HUES6 (cell line): ENCODE results near the gene NRDC.

Experiments used
- H3K27ac ChIP-seq: 2 replicates; pipeline ENCODE4 v1.7.0; 2013; ENCODE audit warnings: low read depth, mild to moderate bottlenecking, low read length, inconsistent platforms
- H3K27me3 ChIP-seq: 2 replicates; pipeline ENCODE4 v1.6.1; 2013; ENCODE audit warnings: low read length; ENCODE audit not compliant: control insufficient read depth, insufficient read depth
- H3K36me3 ChIP-seq: 2 replicates; pipeline ENCODE4 v1.6.1; 2013; ENCODE audit warnings: low read length; ENCODE audit not compliant: control insufficient read depth, insufficient read depth
- H3K4me1 ChIP-seq: 2 replicates; pipeline ENCODE4 v1.6.1; 2013; ENCODE audit warnings: low read length; ENCODE audit not compliant: control insufficient read depth, insufficient read depth
- H3K4me3 ChIP-seq: 2 replicates; pipeline ENCODE4 v1.5.1; 2013; ENCODE audit warnings: low read depth, low read length
- H3K9ac ChIP-seq: one replicate; pipeline ENCODE4 v1.6.1; 2013; ENCODE audit warnings: mild to moderate bottlenecking, low read length
- H3K9me3 ChIP-seq: 2 replicates; pipeline ENCODE4 v1.6.1; 2013; ENCODE audit warnings: low read depth, low read length; ENCODE audit not compliant: control insufficient read depth, insufficient read depth

Gene NRDC

GRCh38 chr1:51794868-51795267 lies 83.7 kb downstream of the NRDC start:
- no peak overlapping the region for H3K4me3 ChIP-seq
- H3K9me3 ChIP-seq = no peaks in the 10 kb centered on the region
- H3K9ac ChIP-seq = no peak overlapping the region
- H3K27me3 ChIP-seq = no peaks in the 10 kb centered on the region
- H3K4me1 ChIP-seq = no peaks in the 10 kb centered on the region
- no peak overlapping the region for H3K27ac ChIP-seq
- H3K36me3 ChIP-seq = peaks cover 84% of the 10 kb centered on the region

GRCh38 chr1:51794260-51794659 lies 84.3 kb downstream of the NRDC start:
- peaks cover 84% of the 10 kb centered on the region for H3K36me3 ChIP-seq
- no peaks in the 10 kb centered on the region for H3K4me1 ChIP-seq
- H3K27ac ChIP-seq = no peak overlapping the region
- H3K9me3 ChIP-seq = no peaks in the 10 kb centered on the region
- H3K9ac ChIP-seq = no peak overlapping the region
- no peaks in the 10 kb centered on the region for H3K27me3 ChIP-seq
- H3K4me3 ChIP-seq = no peak overlapping the region

- Histone ChIP-seq H3K9ac (no peak overlapping the region), H3K27me3 (no peaks in the 10 kb centered on the region), H3K4me1 (no peaks in the 10 kb centered on the region), H3K4me3 (no peak overlapping the region), H3K36me3 (peaks cover 88% of the 10 kb centered on the region), H3K27ac (no peak overlapping the region), H3K9me3 (no peaks in the 10 kb centered on the region)
These were observed 85.7 kb downstream of the NRDC start for GRCh38 chr1:51792864-51793263.

- Histone ChIP-seq H3K9me3 (no peaks in the 10 kb centered on the region), H3K36me3 (peaks cover 88% of the 10 kb centered on the region), H3K4me3 (no peak overlapping the region), H3K27me3 (no peaks in the 10 kb centered on the region), H3K4me1 (no peaks in the 10 kb centered on the region), H3K9ac (no peak overlapping the region), H3K27ac (no peak overlapping the region)
These were observed 86.6 kb downstream of the NRDC start for GRCh38 chr1:51791888-51792287.

GRCh38 chr1:51790385-51790784 lies 88.1 kb downstream of the NRDC start:
- H3K27me3 ChIP-seq = no peaks in the 10 kb centered on the region
- no peak overlapping the region for H3K27ac ChIP-seq
- H3K9ac ChIP-seq = no peak overlapping the region
- no peaks in the 10 kb centered on the region for H3K9me3 ChIP-seq
- no peaks in the 10 kb centered on the region for H3K4me1 ChIP-seq
- peaks cover 99% of the 10 kb centered on the region for H3K36me3 ChIP-seq
- no peak overlapping the region for H3K4me3 ChIP-seq

- no peak overlapping the region for H3K4me3 ChIP-seq
- no peak overlapping the region for H3K27ac ChIP-seq
- no peak overlapping the region for H3K9ac ChIP-seq
- H3K36me3 ChIP-seq = peaks cover 99% of the 10 kb centered on the region
- H3K9me3 ChIP-seq = no peaks in the 10 kb centered on the region
- H3K27me3 ChIP-seq = no peaks in the 10 kb centered on the region
- H3K4me1 ChIP-seq = no peaks in the 10 kb centered on the region
These were observed 89.2 kb downstream of the NRDC start for GRCh38 chr1:51789342-51789741.

- H3K36me3 ChIP-seq = peaks cover 99% of the 10 kb centered on the region
- no peaks in the 10 kb centered on the region for H3K9me3 ChIP-seq
- no peaks in the 10 kb centered on the region for H3K4me1 ChIP-seq
- no peak overlapping the region for H3K9ac ChIP-seq
- H3K27ac ChIP-seq = no peak overlapping the region
- no peaks in the 10 kb centered on the region for H3K27me3 ChIP-seq
- H3K4me3 ChIP-seq = no peak overlapping the region
These were observed 89.6 kb downstream of the NRDC start for GRCh38 chr1:51788938-51789337.

- Histone ChIP-seq H3K9ac (no peak overlapping the region), H3K9me3 (no peaks in the 10 kb centered on the region), H3K4me3 (no peak overlapping the region), H3K27ac (no peak overlapping the region), H3K27me3 (no peaks in the 10 kb centered on the region), H3K4me1 (no peaks in the 10 kb centered on the region), H3K36me3 (peaks cover 93% of the 10 kb centered on the region)
These were observed 93.5 kb downstream of the NRDC start for GRCh38 chr1:51784997-51785421.

GRCh38 chr1:51780927-51781326 lies 97.6 kb downstream of the NRDC start:
- Histone ChIP-seq H3K9ac (no peak overlapping the region), H3K36me3 (peaks cover 74% of the 10 kb centered on the region), H3K4me3 (no peak overlapping the region), H3K4me1 (no peaks in the 10 kb centered on the region), H3K9me3 (no peaks in the 10 kb centered on the region), H3K27me3 (no peaks in the 10 kb centered on the region), H3K27ac (no peak overlapping the region)

GRCh38 chr1:51776408-51776807 lies 102.1 kb downstream of the NRDC start:
- Histone ChIP-seq H3K9ac (no peak overlapping the region), H3K36me3 (peaks cover 71% of the 10 kb centered on the region), H3K9me3 (no peaks in the 10 kb centered on the region), H3K27ac (no peak overlapping the region), H3K4me3 (no peak overlapping the region), H3K27me3 (no peaks in the 10 kb centered on the region), H3K4me1 (no peaks in the 10 kb centered on the region)

GRCh38 chr1:51768971-51769588 lies 109.4 kb downstream of the NRDC start:
- Histone ChIP-seq H3K27ac (no peak overlapping the region), H3K4me3 (no peak overlapping the region), H3K36me3 (peaks cover 73% of the 10 kb centered on the region), H3K9me3 (no peaks in the 10 kb centered on the region), H3K9ac (no peak overlapping the region), H3K27me3 (no peaks in the 10 kb centered on the region), H3K4me1 (no peaks in the 10 kb centered on the region)

GRCh38 chr1:51761351-51761750 lies 117.2 kb downstream of the NRDC start:
- H3K4me3 ChIP-seq = no peak overlapping the region

More at GRCh38 chr1:51761351-51761750, 117.2 kb downstream of the NRDC start:
- Histone ChIP-seq H3K36me3 (peaks cover 32% of the 10 kb centered on the region), H3K9ac (no peak overlapping the region), H3K27ac (no peak overlapping the region), H3K27me3 (no peaks in the 10 kb centered on the region), H3K4me1 (no peaks in the 10 kb centered on the region), H3K9me3 (no peaks in the 10 kb centered on the region)
